Mucosa of descending colon (tissue), 3 donors: ENCODE measurements around the gene DMWD. TPM values are rescaled to one million over a fixed set of nuclear protein-coding genes. Genes with fewer than 3 reads are reported as not detected.

Experiments
- ATAC-seq: fragments of 200-7000 bp; cut with Tn5 transposase; one replicate; pipeline ENCODE4 v1.9.1; 2020; ENCODE audit warnings: mild to moderate bottlenecking, moderate library complexity
- DNase-seq, 3 donors: peaks; one replicate each; pipeline ENCODE4 v3.0.0-alpha.2; 2020
- H3K36me3 ChIP-seq: fragments of 200-600 bp; one replicate; pipeline ENCODE4 v1.8.0; 2021; ENCODE audit warnings: low read depth, mild to moderate bottlenecking
- H3K4me1 ChIP-seq: fragments of 200-600 bp; one replicate; pipeline ENCODE4 v1.8.0; 2021; ENCODE audit warnings: low read depth, mild to moderate bottlenecking
- H3K4me3 ChIP-seq: fragments of 200-600 bp; one replicate; pipeline ENCODE4 v1.8.0; 2021; ENCODE audit warnings: mild to moderate bottlenecking
- H3K9me3 ChIP-seq: fragments of 200-600 bp; one replicate; pipeline ENCODE4 v1.8.0; 2021; ENCODE audit warnings: mild to moderate bottlenecking
- CTCF ChIP-seq: fragments of 200-600 bp; IDR thresholded peaks from one replicate; pipeline ENCODE4 v1.8.0; 2022; ENCODE audit warnings: antibody characterized with exemption, mild to moderate bottlenecking
- intact Hi-C, 2 donors: fragments of 100-400 bp; cut with DNase I in 1 of 2; cut with micrococcal nuclease in 1 of 2; formaldehyde crosslinking; loops; one replicate each; pipeline versions ENCODE4 v1.11.0 to v1.11.1; 2022; cut with DNase I, micrococcal nuclease
- total RNA-seq, 3 donors: library from RNA; stranded (reverse); fragmentation: NEBNext Ultra II Directional in 2 of 3; extraction: Animal tissue kit (Norgen Biotek cat#: 25700) in 2 of 3; gene quantifications; one replicate each; pipeline versions ENCODE4 v1.2.1 to v1.2.4, GENCODE V29; 2021 to 2023
- donor health status: DM: no; HTN: no; CAD: no; lungs with moderate emphysema.
- donor health status: DM: no; HTN: no; CAD: no.
- donor health status: DM: no; HTN: yes; CAD: no.

Gene DMWD
- total RNA-seq, 3 donors from 2014 or later = 33.2 to 67.1 (median 43.7) TPM

- no peaks in the 10 kb centered on the region for H3K36me3 ChIP-seq
- ATAC-seq (no peak), DNase-seq (no peak)
- H3K9me3 ChIP-seq = no peaks in the 10 kb centered on the region
- peaks cover 18% of the 10 kb centered on the region for H3K4me1 ChIP-seq
- intact Hi-C loops = no loop called here
- TF ChIP-seq CTCF = no peak
- no peak overlapping the region for H3K4me3 ChIP-seq
Observed at GRCh38 chr19:45780146-45780447, 12.5 kb downstream of the DMWD start.

GRCh38 chr19:45779231-45780145 lies 13.2 kb downstream of the DMWD start:
- peak; percentile 94 to 99 (median 99) for DNase-seq
- Histone ChIP-seq H3K4me3 (no peak overlapping the region), H3K9me3 (no peaks in the 10 kb centered on the region), H3K4me1 (peaks cover 18% of the 10 kb centered on the region), H3K36me3 (no peaks in the 10 kb centered on the region)
- ATAC-seq = peak; percentile 93
- TF ChIP-seq CTCF = peak; percentile 67
- intact Hi-C loops = no loop called here

- Histone ChIP-seq H3K36me3 (no peaks in the 10 kb centered on the region), H3K4me3 (no peak overlapping the region), H3K4me1 (peaks cover 18% of the 10 kb centered on the region), H3K9me3 (no peaks in the 10 kb centered on the region)
- DNase-seq = no peak
- intact Hi-C loops = no loop called here
- TF ChIP-seq CTCF = no peak
- ATAC-seq = no peak
Observed at GRCh38 chr19:45778010-45778661, 14.5 kb downstream of the DMWD start.

- intact Hi-C loops = no loop called here
- no peaks in the 10 kb centered on the region for H3K36me3 ChIP-seq
- no peaks in the 10 kb centered on the region for H3K9me3 ChIP-seq
- DNase-seq (no peak), ATAC-seq (no peak)
- H3K4me1 ChIP-seq = peaks cover 18% of the 10 kb centered on the region
- no peak overlapping the region for H3K4me3 ChIP-seq
- TF ChIP-seq CTCF = no peak
Observed at GRCh38 chr19:45777395-45777961, 15.2 kb downstream of the DMWD start.

- ATAC-seq = no peak
- Histone ChIP-seq H3K9me3 (no peaks in the 10 kb centered on the region), H3K4me1 (peaks cover 12% of the 10 kb centered on the region), H3K36me3 (no peaks in the 10 kb centered on the region), H3K4me3 (no peak overlapping the region)
- peak in 2 of 3 donors; percentile 59 to 73 for DNase-seq
- intact Hi-C loops = no loop called here
- no peak for TF ChIP-seq CTCF
Observed at GRCh38 chr19:45774765-45775164, 17.9 kb downstream of the DMWD start.
